HFF-Myc (cell line): ENCODE data around the gene GKN2.
"Not testable (repeated sequence)": the region's sequence is repeated elsewhere in the genome, so short reads cannot be mapped to it uniquely, and the experiment has no call there.

Source experiments
- DNase-seq: peaks from one replicate; pipeline ENCODE4 v3.0.0-alpha.2; 2011; ENCODE audit warnings: low read depth; ENCODE audit errors: extremely low read depth
- H3K4me3 ChIP-seq: replicated peaks from 2 replicates; pipeline ENCODE4 v1.5.1; 2011; ENCODE audit warnings: low read depth, mild to moderate bottlenecking, control low read depth, low read length
- TF ChIP-seq, protein P1 (sequence below): IDR thresholded peaks from 2 replicates; pipeline ENCODE4 v1.5.1; 2012; ENCODE audit warnings: mild to moderate bottlenecking, low read depth, low read length, control low read depth; ENCODE audit errors: missing control alignments

GKN2 gene

DNA sequence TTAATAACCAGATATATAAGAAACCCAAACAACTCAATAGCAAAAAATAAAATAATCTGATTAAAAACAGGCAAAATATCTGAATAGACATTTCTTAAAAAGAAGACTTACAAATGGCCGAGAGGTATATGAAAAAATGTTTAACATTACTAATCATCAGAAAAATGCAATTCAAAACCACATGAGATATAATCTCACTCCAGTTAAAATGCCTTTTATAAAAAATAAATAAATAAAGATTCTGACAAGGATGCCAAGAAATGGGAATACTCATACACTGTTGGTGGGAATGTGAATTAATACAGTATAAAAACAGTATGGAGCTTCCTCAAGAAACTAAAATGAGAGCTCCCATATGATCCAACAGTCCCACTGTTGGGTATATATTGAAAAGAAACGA, 47.6 kb downstream of the GKN2 start:
- no peak overlapping the region for H3K4me3 ChIP-seq
- no peak for DNase-seq
- TF ChIP-seq, protein P1, sequence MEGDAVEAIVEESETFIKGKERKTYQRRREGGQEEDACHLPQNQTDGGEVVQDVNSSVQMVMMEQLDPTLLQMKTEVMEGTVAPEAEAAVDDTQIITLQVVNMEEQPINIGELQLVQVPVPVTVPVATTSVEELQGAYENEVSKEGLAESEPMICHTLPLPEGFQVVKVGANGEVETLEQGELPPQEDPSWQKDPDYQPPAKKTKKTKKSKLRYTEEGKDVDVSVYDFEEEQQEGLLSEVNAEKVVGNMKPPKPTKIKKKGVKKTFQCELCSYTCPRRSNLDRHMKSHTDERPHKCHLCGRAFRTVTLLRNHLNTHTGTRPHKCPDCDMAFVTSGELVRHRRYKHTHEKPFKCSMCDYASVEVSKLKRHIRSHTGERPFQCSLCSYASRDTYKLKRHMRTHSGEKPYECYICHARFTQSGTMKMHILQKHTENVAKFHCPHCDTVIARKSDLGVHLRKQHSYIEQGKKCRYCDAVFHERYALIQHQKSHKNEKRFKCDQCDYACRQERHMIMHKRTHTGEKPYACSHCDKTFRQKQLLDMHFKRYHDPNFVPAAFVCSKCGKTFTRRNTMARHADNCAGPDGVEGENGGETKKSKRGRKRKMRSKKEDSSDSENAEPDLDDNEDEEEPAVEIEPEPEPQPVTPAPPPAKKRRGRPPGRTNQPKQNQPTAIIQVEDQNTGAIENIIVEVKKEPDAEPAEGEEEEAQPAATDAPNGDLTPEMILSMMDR, result no peak

DNA sequence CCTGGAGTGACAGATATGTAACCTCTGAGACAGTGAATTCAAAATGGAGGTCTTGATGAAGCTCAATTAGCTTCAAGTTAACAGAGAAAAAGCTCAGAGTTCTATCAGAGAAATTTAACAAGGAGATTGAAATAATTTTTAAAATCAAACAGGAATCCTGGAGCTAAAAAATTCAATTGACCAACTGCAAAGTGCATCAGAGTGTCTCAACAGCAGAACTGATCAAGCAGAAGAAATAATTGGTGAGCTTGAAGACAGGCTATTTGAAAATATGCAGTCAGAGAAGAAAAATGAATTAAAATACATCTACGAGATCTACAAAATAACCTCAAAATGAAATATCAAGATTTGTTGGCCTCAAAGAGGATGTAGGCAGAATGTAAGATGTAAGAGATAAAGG, 51.1 kb downstream of the GKN2 start:
- no peak for DNase-seq
- H3K4me3 ChIP-seq, result no peak overlapping the region
- TF ChIP-seq, protein P1, result no peak

DNA sequence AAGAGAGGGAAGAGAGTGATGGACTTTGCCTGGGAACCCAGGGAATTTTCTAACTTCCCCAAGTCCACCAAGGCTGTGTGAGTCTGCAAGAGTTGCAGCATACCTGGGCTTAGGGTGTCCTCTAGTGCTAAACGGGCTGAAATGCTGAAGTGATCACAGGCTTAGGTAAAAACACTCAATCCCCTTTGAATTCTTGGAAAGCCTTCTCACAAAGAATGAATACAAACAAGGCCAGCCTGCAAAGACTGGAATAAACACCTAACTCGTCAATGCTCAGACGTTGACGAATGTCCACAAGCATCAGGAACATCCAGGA, 51.5 kb downstream of the GKN2 start:
- no peak for DNase-seq
- TF ChIP-seq, protein P1, result peak; percentile 38
- no peak overlapping the region for H3K4me3 ChIP-seq

DNA sequence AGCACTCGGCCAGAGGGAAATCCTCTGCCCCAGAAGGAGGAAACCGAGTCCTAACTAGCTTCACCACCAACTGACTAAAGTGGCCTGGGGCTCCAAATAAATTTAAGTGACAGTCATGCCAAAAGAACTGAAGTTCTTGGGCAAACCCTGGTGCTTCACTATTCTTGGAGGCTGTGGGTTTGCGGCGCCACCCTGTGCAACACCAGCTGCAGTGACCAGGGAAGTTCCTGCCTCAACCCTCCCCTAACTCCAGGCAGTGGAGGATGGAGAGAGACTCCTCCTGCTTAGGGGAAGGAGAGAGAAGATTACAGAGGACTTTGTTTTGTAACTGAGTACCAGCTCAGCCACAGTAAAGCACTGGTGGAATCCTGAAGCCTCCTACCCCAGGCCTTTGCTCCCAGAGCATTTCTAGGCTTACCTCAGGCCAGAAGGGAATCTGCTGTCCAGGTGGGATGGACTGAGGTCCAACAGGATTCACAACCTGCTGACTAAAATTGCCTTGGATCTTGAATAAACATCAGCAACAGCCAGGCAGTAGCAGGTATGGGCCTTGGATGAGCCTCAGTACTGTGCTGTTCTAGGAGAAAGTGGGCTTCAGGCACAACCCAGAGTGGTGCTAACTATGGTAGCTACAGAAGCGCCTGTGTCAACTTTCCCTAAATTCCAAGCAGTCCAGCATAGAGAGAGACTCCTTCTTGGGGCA, 52.0 kb downstream of the GKN2 start:
- no peak for DNase-seq
- no peak overlapping the region for H3K4me3 ChIP-seq
- TF ChIP-seq, protein P1, result no peak

DNA sequence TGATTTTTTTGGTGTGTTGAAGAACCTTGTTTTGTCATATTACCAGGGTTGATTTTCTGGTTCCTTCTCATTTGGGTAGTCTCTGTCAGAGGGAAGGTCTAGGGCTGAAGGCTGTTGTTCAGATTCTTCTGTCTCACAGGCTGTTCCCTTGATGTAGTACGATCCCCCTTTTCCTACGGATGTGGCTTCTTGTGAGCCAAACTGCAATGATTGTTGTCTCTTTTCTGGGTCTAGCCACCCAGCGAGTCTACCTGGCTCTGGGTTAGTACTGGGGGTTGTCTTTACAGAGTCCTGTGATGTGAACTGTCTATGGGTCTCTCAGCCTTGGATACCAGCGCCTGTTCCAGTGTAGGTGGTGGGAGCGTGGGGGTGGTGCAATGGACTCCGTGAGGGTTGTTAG, 56.7 kb downstream of the GKN2 start:
- H3K4me3 ChIP-seq, DNase-seq: not testable (repeated sequence)
